ENCODE measurements around the gene USP3.
A peak's percentile ranks its signal among the peaks of the same experiment; 100 is the strongest.

The USP3 gene

GRCh38 chr15:63504247-63504978 lies at the start of gene USP3:
Gene USP3, plus strand, starts transcription at chr15:63504593. Its CDS starts 147 bp downstream, at chr15:63504740.
- Mint-ChIP-seq H3K9me3 (no peaks in the 10 kb centered on the region), H3K36me3 (no peaks in the 10 kb centered on the region), H3K4me1 (peaks cover 76% of the 10 kb centered on the region), H3K27me3 (no peaks in the 10 kb centered on the region), H3K4me3 (peak within 1 kb of the TSS; percentile 97), H3K27ac (peak within 1 kb of the TSS; percentile 98)

- Mint-ChIP-seq H3K36me3 (no peaks in the 10 kb centered on the region), H3K27me3 (no peaks in the 10 kb centered on the region), H3K27ac (no peak overlapping the region), H3K9me3 (no peaks in the 10 kb centered on the region), H3K4me1 (peaks cover 6% of the 10 kb centered on the region), H3K4me3 (no peak overlapping the region)
Measured at GRCh38 chr15:63456258-63456657, 48.1 kb upstream of the USP3 start.

GRCh38 chr15:63457379-63457778 lies 47.0 kb upstream of the USP3 start:
- H3K27me3 Mint-ChIP-seq = no peaks in the 10 kb centered on the region
- H3K36me3 Mint-ChIP-seq = no peaks in the 10 kb centered on the region
- peaks cover 6% of the 10 kb centered on the region for H3K4me1 Mint-ChIP-seq
- no peak overlapping the region for H3K4me3 Mint-ChIP-seq
- H3K9me3 Mint-ChIP-seq = no peaks in the 10 kb centered on the region
- H3K27ac Mint-ChIP-seq = no peak overlapping the region

GRCh38 chr15:63458026-63458425 lies 46.4 kb upstream of the USP3 start:
- Mint-ChIP-seq H3K9me3 (no peaks in the 10 kb centered on the region), H3K27ac (peak overlapping the region; percentile 17), H3K27me3 (no peaks in the 10 kb centered on the region), H3K4me3 (no peak overlapping the region), H3K36me3 (no peaks in the 10 kb centered on the region), H3K4me1 (peaks cover 6% of the 10 kb centered on the region)

- H3K36me3 Mint-ChIP-seq = no peaks in the 10 kb centered on the region
- H3K27me3 Mint-ChIP-seq = no peaks in the 10 kb centered on the region
- H3K27ac Mint-ChIP-seq = no peak overlapping the region
- H3K9me3 Mint-ChIP-seq = no peaks in the 10 kb centered on the region
- H3K4me1 Mint-ChIP-seq = no peaks in the 10 kb centered on the region
- H3K4me3 Mint-ChIP-seq = no peak overlapping the region
Measured at GRCh38 chr15:63458794-63459395, 45.5 kb upstream of the USP3 start.

GRCh38 chr15:63460210-63461155 lies 43.9 kb upstream of the USP3 start:
- Mint-ChIP-seq H3K9me3 (no peaks in the 10 kb centered on the region), H3K4me1 (no peaks in the 10 kb centered on the region), H3K36me3 (no peaks in the 10 kb centered on the region), H3K4me3 (no peak overlapping the region), H3K27me3 (no peaks in the 10 kb centered on the region), H3K27ac (no peak overlapping the region)

- H3K36me3 Mint-ChIP-seq = no peaks in the 10 kb centered on the region
- no peak overlapping the region for H3K4me3 Mint-ChIP-seq
Measured at GRCh38 chr15:63461230-63461985, 43.0 kb upstream of the USP3 start.

GRCh38 chr15:63462088-63462487 lies 42.3 kb upstream of the USP3 start:
- H3K36me3 Mint-ChIP-seq = no peaks in the 10 kb centered on the region
- H3K27ac Mint-ChIP-seq = no peak overlapping the region
- H3K4me1 Mint-ChIP-seq = peaks cover 8% of the 10 kb centered on the region
- H3K9me3 Mint-ChIP-seq = no peaks in the 10 kb centered on the region
- H3K27me3 Mint-ChIP-seq = no peaks in the 10 kb centered on the region
- no peak overlapping the region for H3K4me3 Mint-ChIP-seq

More at GRCh38 chr15:63461230-63461985, 43.0 kb upstream of the USP3 start:
- H3K27ac Mint-ChIP-seq = no peak overlapping the region
- H3K9me3 Mint-ChIP-seq = no peaks in the 10 kb centered on the region
- no peaks in the 10 kb centered on the region for H3K27me3 Mint-ChIP-seq
- H3K4me1 Mint-ChIP-seq = peaks cover under 1% of the 10 kb centered on the region

- Mint-ChIP-seq H3K36me3 (no peaks in the 10 kb centered on the region), H3K27me3 (no peaks in the 10 kb centered on the region), H3K27ac (no peak overlapping the region), H3K4me1 (peaks cover 13% of the 10 kb centered on the region), H3K9me3 (no peaks in the 10 kb centered on the region), H3K4me3 (no peak overlapping the region)
Measured at GRCh38 chr15:63463036-63463435, 41.4 kb upstream of the USP3 start.

GRCh38 chr15:63463793-63464192 lies 40.6 kb upstream of the USP3 start:
- H3K4me1 Mint-ChIP-seq = peaks cover 19% of the 10 kb centered on the region
- H3K9me3 Mint-ChIP-seq = no peaks in the 10 kb centered on the region
- H3K4me3 Mint-ChIP-seq = no peak overlapping the region
- no peaks in the 10 kb centered on the region for H3K36me3 Mint-ChIP-seq
- no peaks in the 10 kb centered on the region for H3K27me3 Mint-ChIP-seq
- no peak overlapping the region for H3K27ac Mint-ChIP-seq

GRCh38 chr15:63465104-63465503 lies 39.3 kb upstream of the USP3 start:
- peaks cover 30% of the 10 kb centered on the region for H3K4me1 Mint-ChIP-seq
- H3K9me3 Mint-ChIP-seq = no peaks in the 10 kb centered on the region
- H3K27me3 Mint-ChIP-seq = no peaks in the 10 kb centered on the region
- no peak overlapping the region for H3K4me3 Mint-ChIP-seq
- no peaks in the 10 kb centered on the region for H3K36me3 Mint-ChIP-seq
- H3K27ac Mint-ChIP-seq = no peak overlapping the region

- Mint-ChIP-seq H3K4me3 (no peak overlapping the region), H3K27ac (peak overlapping the region; percentile 46), H3K9me3 (no peaks in the 10 kb centered on the region), H3K4me1 (peaks cover 43% of the 10 kb centered on the region), H3K27me3 (no peaks in the 10 kb centered on the region), H3K36me3 (no peaks in the 10 kb centered on the region)
Measured at GRCh38 chr15:63466378-63467192, 37.8 kb upstream of the USP3 start.

- H3K27me3 Mint-ChIP-seq = no peaks in the 10 kb centered on the region
- H3K9me3 Mint-ChIP-seq = no peaks in the 10 kb centered on the region
- peak overlapping the region; percentile 81 for H3K27ac Mint-ChIP-seq
- H3K36me3 Mint-ChIP-seq = peaks cover 2% of the 10 kb centered on the region
- peaks cover 61% of the 10 kb centered on the region for H3K4me1 Mint-ChIP-seq
- no peak overlapping the region for H3K4me3 Mint-ChIP-seq
Measured at GRCh38 chr15:63469190-63469589, 35.2 kb upstream of the USP3 start.

- Mint-ChIP-seq H3K4me1 (peaks cover 69% of the 10 kb centered on the region), H3K4me3 (no peak overlapping the region), H3K27me3 (no peaks in the 10 kb centered on the region), H3K9me3 (no peaks in the 10 kb centered on the region), H3K36me3 (peaks cover 2% of the 10 kb centered on the region), H3K27ac (no peak overlapping the region)
Measured at GRCh38 chr15:63469984-63470383, 34.4 kb upstream of the USP3 start.

Measured in activated naive CD4-positive, alpha-beta T cell treated with anti-CD3 and anti-CD28 coated beads, Interleukin-2, amount 50 U/mL, for 24 hours (primary cell).